Body of pancreas (tissue), 4 donors: ENCODE measurements around the gene GPRC5C.

Experiments used
- CTCF ChIP-seq, 7 experiments: fragments of 450-650 bp in 4 of 7; fragments of 200-600 bp in 3 of 7; sonication (generic) in 3 of 7; IDR thresholded peaks; one replicate each; pipeline ENCODE4 v1.5.1; 2016 to 2019; ENCODE audit warnings: antibody characterized with exemption in 7 of 7
- POLR2A ChIP-seq, 3 donors: fragments of 450-650 bp; IDR thresholded peaks; one replicate each; pipeline ENCODE4 v1.6.1; 2016; ENCODE audit warnings: antibody characterized with exemption in 3 of 3, mild to moderate bottlenecking in 2 of 3

GRCh38 chr17:74444406-74444805 is 12.5 kb downstream of the GPRC5C start:
- TF ChIP-seq POLR2A (IDR thresholded peaks at IDR 0.05) (no peak), CTCF (IDR thresholded peaks at IDR 0.05) (no peak)
